ENCODE measurements around the gene TRIM69. TPM values are rescaled to one million over a fixed set of nuclear protein-coding genes. Genes with fewer than 3 reads are reported as not detected.

Gene TRIM69
- total and polyA plus RNA-seq, 2 of the 4 experiments (the other 2 are of a cell fraction), result 5.3 to 7.7 TPM

DNA sequence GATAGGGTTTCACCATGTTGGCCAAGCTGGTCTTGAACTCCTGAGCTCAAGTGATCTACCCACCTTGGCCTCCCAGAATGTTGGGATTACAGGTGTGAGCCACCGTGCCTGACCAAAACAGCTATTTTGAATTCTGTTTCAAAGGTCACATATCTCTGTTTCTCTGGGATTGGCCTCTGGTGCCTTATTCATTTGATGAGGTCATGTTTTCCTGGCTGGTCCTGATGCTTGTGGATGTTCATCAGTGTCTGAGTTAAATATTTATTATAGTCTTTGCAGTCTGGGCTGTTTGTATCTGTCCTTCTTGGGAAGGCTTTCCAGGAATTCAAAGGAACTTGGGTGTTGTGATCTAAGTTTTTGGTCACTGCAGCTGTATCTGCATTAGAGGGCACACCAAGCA is 30.3 kb upstream of the TRIM69 start:
- no peak for TF ChIP-seq RAD21 (IDR thresholded peaks at IDR 0.05; ENCODE audit: low read length)
- no peak for TF ChIP-seq SMC3 (IDR thresholded peaks at IDR 0.05; ENCODE audit: low read depth, low read length)
- no peak for TF ChIP-seq CHD1 (IDR thresholded peaks at IDR 0.05; ENCODE audit: low read depth, low read length)
- no peak for TF ChIP-seq POLR2A (IDR thresholded peaks at IDR 0.05; ENCODE audit: low read depth, low read length)
- no peak for TF ChIP-seq MAFK (IDR thresholded peaks at IDR 0.05; ENCODE audit: low read depth, low read length)
- no peak for TF ChIP-seq NFE2L2 (IDR thresholded peaks at IDR 0.05; ENCODE audit: low read depth, low read length)
- no peak for TF ChIP-seq RCOR1 (IDR thresholded peaks at IDR 0.05; ENCODE audit: insufficient replicate concordance, low read length)
- TF ChIP-seq BHLHE40 (IDR thresholded peaks at IDR 0.05; ENCODE audit: low read depth, low read length), result no peak
- TF ChIP-seq FOS (IDR thresholded peaks at IDR 0.05; ENCODE audit: low read depth, low read length), result no peak
- TF ChIP-seq, protein P1, sequence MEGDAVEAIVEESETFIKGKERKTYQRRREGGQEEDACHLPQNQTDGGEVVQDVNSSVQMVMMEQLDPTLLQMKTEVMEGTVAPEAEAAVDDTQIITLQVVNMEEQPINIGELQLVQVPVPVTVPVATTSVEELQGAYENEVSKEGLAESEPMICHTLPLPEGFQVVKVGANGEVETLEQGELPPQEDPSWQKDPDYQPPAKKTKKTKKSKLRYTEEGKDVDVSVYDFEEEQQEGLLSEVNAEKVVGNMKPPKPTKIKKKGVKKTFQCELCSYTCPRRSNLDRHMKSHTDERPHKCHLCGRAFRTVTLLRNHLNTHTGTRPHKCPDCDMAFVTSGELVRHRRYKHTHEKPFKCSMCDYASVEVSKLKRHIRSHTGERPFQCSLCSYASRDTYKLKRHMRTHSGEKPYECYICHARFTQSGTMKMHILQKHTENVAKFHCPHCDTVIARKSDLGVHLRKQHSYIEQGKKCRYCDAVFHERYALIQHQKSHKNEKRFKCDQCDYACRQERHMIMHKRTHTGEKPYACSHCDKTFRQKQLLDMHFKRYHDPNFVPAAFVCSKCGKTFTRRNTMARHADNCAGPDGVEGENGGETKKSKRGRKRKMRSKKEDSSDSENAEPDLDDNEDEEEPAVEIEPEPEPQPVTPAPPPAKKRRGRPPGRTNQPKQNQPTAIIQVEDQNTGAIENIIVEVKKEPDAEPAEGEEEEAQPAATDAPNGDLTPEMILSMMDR (conservative IDR thresholded peaks at IDR 0.05; ENCODE audit: low read depth, low read length), result no peak
- no peak for TF ChIP-seq CEBPB (IDR thresholded peaks at IDR 0.05; ENCODE audit: low read depth, low read length)
- TF ChIP-seq MXI1 (IDR thresholded peaks at IDR 0.05; ENCODE audit: borderline replicate concordance, low read depth, low read length), result no peak
- TF ChIP-seq, protein P2, sequence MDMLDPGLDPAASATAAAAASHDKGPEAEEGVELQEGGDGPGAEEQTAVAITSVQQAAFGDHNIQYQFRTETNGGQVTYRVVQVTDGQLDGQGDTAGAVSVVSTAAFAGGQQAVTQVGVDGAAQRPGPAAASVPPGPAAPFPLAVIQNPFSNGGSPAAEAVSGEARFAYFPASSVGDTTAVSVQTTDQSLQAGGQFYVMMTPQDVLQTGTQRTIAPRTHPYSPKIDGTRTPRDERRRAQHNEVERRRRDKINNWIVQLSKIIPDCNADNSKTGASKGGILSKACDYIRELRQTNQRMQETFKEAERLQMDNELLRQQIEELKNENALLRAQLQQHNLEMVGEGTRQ (IDR thresholded peaks at IDR 0.05; ENCODE audit: low read depth, low read length), result no peak
- TF ChIP-seq, protein P3, sequence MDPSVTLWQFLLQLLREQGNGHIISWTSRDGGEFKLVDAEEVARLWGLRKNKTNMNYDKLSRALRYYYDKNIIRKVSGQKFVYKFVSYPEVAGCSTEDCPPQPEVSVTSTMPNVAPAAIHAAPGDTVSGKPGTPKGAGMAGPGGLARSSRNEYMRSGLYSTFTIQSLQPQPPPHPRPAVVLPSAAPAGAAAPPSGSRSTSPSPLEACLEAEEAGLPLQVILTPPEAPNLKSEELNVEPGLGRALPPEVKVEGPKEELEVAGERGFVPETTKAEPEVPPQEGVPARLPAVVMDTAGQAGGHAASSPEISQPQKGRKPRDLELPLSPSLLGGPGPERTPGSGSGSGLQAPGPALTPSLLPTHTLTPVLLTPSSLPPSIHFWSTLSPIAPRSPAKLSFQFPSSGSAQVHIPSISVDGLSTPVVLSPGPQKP (IDR thresholded peaks at IDR 0.05; ENCODE audit: borderline replicate concordance, low read depth, low read length), result no peak
- no peak for TF ChIP-seq MAZ (IDR thresholded peaks at IDR 0.05; ENCODE audit: borderline replicate concordance, low read depth, low read length)
- TF ChIP-seq RFX5 (IDR thresholded peaks at IDR 0.05; ENCODE audit: low read depth, low read length), result no peak
- Histone ChIP-seq H3K36me3 (ENCODE audit: control insufficient read depth, insufficient read depth, low read length) (no peaks in the 10 kb centered on the region), H2AK5ac (ENCODE audit: low read depth, low read length) (no peak overlapping the region), H3K14ac (replicated peaks; ENCODE audit: low read depth, low read length) (no peak overlapping the region), H3K4me3 (ENCODE audit: insufficient read depth, low read depth, low read length) (no peak overlapping the region), H2BK5ac (ENCODE audit: low read depth, low read length, poor library complexity, severe bottlenecking) (no peak overlapping the region), H4K91ac (ENCODE audit: insufficient read depth, low read depth, low read length) (no peak overlapping the region), H2BK20ac (ENCODE audit: low read depth, low read length) (no peak overlapping the region), H3K4me1 (ENCODE audit: control insufficient read depth, insufficient read depth, low read length) (no peaks in the 10 kb centered on the region), H2AFZ (replicated peaks; ENCODE audit: low read length, poor library complexity) (no peak overlapping the region), H2BK15ac (ENCODE audit: low read depth, low read length) (no peak overlapping the region), H3K9me1 (ENCODE audit: insufficient read depth, low read length) (no peaks in the 10 kb centered on the region; the same call in 1 of the 2 replicates), H4K8ac (ENCODE audit: low read depth in 2 of 2, low read length in 2 of 2) (no peak overlapping the region), H3K79me1 (ENCODE audit: low read depth in 1 of 2, low read length in 2 of 2) (peaks cover 6 to 7% of the 10 kb centered on the region in 2 experiments; a peak in 2 of 4 replicates), H4K5ac (ENCODE audit: low read depth, low read length) (no peak overlapping the region), H3K4me2 (ENCODE audit: low read depth, low read length) (no peak overlapping the region), H3K18ac (ENCODE audit: low read depth, low read length) (no peak overlapping the region), H4K20me1 (ENCODE audit: insufficient read depth, low read length) (no peaks in the 10 kb centered on the region), H3K27me3 (ENCODE audit: control insufficient read depth, insufficient read depth, low read length) (no peaks in the 10 kb centered on the region), H3K9ac (ENCODE audit: low read depth, low read length) (no peak overlapping the region), H3K23ac (ENCODE audit: low read depth, low read length) (no peak overlapping the region), H2AK9ac (replicated peaks; ENCODE audit: low read depth, low read length, poor library complexity) (no peak overlapping the region), H3K56ac (ENCODE audit: extremely low read depth, insufficient read depth, low read length) (no peak overlapping the region), H3K4ac (ENCODE audit: low read depth, low read length) (no peak overlapping the region), H3K27ac (ENCODE audit: insufficient read depth, low read length) (no peak overlapping the region), H3K9me3 (ENCODE audit: control insufficient read depth, insufficient read depth, low read length) (peaks cover 2% of the 10 kb centered on the region; the same call in 1 of the 2 replicates), H2BK120ac (ENCODE audit: low read depth, low read length) (no peak overlapping the region)
- intact Hi-C loops (cut with micrococcal nuclease), result no loop called here
- no TSS peak for BruUV-seq (replicated peaks)
- in situ Hi-C loops (cut with MboI; ENCODE audit: low sequenced_read_pairs), result no loop called here
- DNase-seq (no peak), ATAC-seq (ENCODE audit: low read depth) (no peak)
- dilution Hi-C loops (cut with HindIII; ENCODE audit: low sequenced_read_pairs, unreplicated experiment), result no loop called here
- no CpG with 5 or more reads among the region's 1 CpG for WGBS, 2 experiments (ENCODE audit: extremely low coverage in 2 of 2, insufficient read length in 1 of 2)
- ChIA-PET POLR2A (ENCODE audit: unreplicated experiment) (no interaction called here), CTCF (interaction anchor here (0.9 kb wide), 1 partner anchor 42 kb away, joined by 4 read pairs; the partner anchor contains the start of gene SPG11)

All from IMR-90 (cell line).